GM20431 (cell line): ENCODE data around the gene AK6.
"Not testable (repeated sequence)": the region's sequence is repeated elsewhere in the genome, so short reads cannot be mapped to it uniquely, and the experiment has no call there.

Source experiments
- in situ Hi-C: fragments of 300-500 bp; cut with MseI, MboI; formaldehyde crosslinking; loops from one replicate; pipeline ENCODE4 v1.15.0; 2020; ENCODE audit warnings: low sequenced_read_pairs; ENCODE audit not compliant: unreplicated experiment

Gene AK6

DNA sequence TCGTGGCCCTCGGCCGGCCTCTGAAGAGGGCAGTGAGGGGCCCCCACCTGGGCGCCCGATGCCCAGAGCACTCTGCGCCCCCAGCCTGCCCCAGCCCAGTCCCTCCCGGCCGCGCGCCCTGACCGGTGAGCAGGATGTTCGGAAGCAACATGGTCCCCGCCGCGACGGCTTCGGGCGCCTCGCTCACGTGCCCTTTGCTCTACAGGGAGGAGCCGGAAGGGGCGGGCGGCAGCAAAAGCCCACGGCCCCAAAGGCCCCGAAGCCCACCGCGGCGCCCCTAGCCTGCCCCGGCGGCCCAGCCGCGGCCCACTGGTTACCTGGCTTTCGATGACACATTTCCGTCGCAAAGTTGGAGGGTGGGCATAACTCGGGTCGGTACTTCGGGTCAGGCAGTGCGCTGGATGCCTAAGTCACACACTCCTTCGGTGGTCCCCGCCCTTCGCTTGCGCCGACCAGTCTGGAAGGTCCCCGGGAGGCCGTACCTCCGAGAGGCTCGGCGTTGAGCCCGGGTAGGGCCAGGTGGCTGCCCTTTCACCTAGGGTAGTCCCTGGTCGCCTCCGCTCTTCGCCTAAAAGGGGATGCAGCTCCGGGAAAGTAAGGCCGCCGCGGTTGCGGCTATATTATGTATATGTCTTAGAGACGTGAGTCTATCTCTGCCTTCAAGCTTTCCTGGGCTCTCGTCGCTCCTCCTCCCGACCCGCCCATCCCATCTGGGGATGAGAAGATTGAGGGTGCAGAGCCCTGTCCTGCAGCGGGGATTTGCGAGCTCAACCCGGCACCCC, at the start of gene AK6, which contains the start of the genes RAD17 and TAF9:
Gene AK6, minus strand, starts transcription at position 181 of the 782 bp plus-strand sequence. Its CDS starts 30 bp downstream, at position 151.
Gene RAD17, plus strand, starts transcription at position 479 of the 782 bp plus-strand sequence. CDS start 2,391 bp downstream, outside the sequence.
Gene TAF9, minus strand, starts transcription at position 181 of the 782 bp plus-strand sequence. CDS start 3,783 bp downstream, outside the sequence.
- in situ Hi-C loops = no loop called here

DNA sequence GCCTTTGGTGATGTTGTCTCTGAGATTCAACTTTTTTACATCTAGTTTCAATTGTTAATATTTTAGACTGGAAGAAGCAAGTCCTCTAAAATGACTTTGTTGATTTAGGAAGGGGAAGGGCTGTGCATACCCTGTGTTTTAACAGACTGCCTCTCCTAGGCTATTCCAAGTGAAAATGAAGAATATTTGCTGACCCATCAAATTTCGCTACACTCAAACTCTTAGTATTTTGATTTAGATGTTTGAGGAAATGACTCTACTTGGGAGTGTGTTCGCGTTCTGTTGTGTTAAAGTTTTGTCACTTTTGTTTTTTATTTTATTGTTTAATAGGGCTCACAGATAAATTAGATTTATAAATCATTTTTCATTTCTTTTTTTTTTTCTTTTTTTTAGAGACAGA, 49.2 kb upstream of the AK6 start:
- in situ Hi-C loops = no loop called here

DNA sequence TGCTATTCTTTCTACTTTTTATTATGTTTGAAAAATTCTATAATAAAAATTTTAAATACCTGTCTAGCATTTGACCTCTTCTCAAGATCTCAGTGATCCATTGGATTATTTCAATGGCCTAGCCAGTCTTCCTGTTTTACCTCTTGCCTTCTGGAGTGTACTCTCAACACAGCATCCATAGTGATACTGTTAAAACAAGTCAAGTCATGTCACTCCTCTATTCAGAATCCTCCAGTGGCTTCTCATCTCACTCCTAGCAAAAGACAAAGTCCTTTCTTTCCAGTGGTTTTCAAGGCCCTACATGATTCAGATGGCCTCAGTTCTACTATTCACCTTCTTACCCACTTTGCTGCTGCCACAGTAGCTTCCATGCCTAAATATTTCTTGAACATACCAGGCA, 47.4 kb upstream of the AK6 start:
- in situ Hi-C loops = no loop called here

DNA sequence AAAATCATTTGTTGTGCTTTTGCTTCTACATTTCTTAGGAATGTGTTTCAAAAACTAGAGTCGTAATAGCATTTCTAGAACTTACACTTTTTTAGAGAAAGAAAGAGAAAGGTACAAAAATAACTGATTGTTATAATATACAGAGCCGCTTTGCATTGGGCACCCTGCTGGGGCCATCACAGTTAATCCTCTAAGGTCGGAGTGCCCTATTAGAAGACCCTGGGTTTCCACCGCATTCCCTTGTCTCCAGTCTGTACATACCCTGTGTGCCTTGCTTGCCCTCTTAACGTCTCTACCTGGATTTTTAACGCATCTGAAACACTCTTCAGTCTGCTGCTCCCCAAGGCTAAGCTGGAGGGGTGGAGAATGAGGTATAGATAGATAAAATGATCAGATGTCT, 46.9 kb upstream of the AK6 start:
- in situ Hi-C loops = no loop called here

DNA sequence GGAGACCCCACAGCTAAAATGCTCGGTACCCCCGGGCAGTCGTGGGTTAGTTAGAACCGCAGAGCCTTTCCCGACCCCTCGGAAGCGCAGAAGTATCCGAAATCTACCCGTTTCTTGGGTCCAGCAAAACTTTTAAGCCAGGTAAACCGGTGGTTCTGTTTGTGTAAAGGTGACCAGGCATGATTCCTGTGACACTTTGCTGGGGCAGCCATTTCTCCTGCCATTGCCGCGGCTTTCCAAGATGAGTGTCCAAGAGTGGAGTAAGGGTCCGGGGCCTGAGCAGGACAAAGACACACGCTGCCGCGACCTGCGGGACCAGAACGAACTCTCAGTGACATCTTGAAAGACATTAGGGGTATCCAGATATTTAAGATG, 46.3 kb upstream of the AK6 start:
- in situ Hi-C loops = no loop called here

DNA sequence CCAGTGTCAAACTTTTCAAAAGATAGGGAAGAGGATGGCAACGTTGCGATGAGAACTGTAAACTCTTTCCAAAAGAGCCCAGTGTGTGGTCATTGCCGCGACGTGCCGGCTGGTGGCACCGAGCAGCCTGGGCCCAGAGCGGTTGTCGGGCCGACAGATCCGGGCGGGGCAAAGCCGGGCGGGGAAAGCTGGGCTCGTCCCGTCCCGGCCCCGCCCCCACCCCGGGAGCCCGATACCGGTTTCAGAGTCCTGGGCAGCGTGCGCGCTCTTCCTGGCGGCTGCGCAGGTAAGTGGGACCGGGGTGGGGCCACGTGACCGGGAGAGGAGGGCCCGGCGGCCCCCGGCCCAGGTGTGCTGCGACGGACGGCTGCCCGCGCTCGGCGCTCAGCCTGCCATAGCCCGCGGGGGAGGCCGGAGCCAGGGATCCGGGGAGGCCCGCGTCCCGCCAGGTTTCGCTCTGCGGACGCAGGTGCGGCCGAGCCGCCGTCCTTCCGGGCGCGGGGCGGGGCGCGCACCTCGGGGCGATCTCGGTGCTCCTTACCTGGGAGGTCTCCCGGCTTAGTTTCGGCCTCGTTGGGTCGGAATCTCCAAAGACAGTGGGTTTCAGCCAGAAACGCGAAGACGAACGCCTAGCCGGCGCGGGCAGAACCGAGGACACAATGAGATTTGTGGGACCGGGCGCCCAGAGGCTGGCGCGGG, 45.7 kb upstream of the AK6 start, which contains the start of gene MARVELD2:
Gene MARVELD2, plus strand, starts transcription at position 232 of the 699 bp plus-strand sequence. CDS start 4,270 bp downstream, outside the sequence.
- in situ Hi-C loops = no loop called here

DNA sequence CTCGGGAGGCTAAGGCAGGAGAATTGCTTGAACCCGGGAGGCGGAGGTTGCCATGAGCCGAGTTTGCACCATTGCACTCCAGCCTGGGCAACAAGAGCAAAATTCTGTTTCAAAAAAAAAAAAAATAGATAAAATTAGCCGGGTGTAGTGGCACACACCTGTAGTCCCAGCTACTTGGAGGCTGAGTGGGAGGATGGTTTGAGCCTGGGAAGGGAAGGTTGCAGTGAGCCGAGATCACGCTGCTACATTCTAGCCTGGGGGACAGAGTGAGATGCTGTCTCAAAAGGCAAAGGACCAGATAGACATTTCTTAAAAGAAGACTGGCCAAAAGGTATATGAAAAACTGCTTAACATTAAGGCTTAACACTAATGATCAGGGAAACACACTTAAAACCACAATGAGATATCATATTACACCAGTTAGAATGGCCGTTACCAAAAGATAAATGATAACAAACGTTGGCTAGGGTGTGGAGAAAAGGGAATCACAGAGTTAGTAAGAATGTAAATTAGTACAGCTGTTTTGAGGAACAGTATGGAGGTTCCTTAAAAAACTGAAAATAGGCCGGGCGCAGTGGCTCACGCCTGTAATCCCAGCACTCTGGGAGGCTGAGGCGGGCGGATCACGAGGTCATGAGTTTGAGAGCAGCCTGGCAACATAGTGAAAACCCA, 35.5 kb upstream of the AK6 start:
- in situ Hi-C loops = no loop called here

DNA sequence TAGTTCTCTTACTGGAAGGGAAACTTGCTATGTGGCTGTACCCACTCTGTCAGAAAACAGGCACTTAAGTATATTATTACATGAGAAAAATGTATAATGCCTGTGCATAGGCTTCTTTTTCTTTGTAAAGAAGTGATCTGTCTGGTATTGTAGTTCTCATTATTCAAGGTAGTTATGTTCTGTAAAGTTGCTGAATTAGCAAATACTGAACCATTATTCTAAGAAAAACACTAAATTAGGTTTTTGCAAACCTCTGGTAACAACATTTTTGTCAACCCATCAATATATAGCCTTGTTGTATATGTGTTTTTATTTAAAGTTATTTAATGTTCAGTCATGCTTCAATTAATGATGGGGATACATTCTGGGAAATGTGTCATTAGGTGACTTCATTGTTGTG, 9.1 kb upstream of the AK6 start:
- in situ Hi-C loops = no loop called here

DNA sequence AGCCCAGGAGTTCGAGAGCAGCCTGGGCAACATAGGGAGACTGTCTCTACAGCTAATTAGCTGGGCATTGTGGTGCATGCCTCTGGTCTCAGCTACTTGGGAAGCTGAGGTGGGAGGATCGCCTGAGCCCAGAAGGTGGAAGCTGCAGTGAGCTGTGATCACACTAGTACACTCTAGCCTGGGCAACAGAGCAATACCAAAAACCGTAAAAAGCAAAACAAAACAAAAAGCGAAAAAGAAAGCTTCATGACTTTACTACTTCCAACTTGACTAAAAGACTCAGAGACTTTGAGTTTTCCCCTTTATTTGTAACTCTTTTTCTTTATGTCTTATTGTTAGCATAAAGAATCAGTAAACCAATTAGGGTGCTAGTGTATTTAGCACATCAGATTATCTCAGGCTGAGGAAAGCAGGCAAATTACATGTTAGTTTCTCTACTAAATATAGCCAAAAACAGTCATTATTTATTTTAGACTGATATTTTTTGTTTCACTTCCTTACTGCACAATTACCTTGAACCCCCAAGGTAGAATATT, 5.7 kb upstream of the AK6 start:
- in situ Hi-C loops = no loop called here

DNA sequence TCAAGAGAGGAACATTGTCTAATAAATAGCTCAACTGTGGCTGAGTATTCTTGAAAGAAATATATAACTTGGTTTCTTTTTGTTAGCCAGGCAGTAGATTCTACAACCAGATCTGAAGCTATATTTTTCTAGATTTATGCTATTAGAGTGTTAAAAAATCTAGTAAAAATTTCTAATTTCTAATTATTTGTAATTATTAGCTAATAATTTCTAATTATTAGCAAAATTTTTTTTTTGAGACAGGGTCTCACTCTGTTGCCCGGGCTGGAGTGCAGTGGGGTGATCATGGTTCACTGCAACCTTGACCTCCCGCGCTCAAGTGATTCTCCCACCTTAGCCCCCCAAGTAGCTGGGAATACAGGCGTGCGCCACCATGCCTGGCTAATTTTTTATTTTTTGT, 3.1 kb upstream of the AK6 start:
- in situ Hi-C loops = no loop called here

DNA sequence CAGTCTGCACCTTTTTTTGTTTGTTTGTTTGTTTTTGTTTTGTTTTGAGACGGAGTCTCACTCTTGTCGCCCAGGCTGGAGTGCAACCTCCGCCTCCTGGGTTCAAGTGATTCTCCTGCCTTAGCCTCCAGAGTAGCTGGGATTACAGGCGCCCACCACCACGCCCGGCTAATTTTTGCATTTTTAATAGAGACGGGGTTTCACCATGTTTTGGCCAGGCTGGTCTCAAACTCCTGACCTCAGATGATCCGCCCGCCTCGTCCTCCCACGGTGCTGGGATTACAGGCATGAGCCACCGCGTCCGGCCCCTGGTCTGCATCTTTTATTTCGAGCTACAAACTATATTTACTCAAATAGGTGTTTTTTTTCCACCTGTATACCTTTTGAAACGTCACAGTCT, 1.0 kb upstream of the AK6 start:
- in situ Hi-C loops = not testable (repeated sequence)

DNA sequence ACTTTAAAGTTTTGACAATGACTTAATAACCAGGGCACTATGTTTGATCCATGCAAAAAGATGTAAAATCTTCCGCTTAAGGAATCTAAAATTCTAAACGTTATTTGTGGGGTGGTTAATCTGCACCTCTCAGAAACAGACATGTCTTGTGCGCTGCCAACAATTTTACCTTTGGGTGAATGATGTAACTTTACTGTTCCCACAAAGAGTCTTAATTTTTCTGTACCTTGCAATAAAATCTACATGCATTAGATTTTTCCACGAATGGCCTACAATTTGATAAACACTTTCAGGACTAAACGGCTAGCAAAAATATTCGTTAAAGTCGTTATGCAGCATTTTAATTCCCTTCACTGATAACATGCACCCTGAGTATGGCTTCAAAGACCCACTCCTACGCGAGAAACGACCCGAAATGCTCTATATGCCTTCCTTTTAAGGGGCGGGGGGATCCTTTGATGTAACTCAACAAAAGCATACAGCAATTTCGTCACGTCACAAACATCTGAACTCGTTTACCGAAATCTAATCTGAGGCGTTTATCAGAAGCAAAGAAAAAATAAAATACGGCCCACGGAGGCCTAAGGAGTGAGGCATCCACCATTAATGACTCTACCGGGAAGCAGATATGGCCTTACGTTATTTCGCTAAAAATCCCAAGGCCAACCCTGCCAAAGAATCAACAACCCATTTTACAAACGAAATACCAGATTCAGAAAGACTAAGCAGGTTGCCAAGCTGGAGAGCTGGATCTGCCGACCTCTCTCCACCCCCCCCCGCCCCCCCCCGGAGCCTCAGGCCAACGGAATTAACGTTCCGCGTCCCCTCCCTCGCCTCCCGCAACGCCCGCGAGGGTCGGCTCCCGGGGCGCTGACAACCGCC, 621 bp downstream of the AK6 start:
- in situ Hi-C loops = no loop called here

DNA sequence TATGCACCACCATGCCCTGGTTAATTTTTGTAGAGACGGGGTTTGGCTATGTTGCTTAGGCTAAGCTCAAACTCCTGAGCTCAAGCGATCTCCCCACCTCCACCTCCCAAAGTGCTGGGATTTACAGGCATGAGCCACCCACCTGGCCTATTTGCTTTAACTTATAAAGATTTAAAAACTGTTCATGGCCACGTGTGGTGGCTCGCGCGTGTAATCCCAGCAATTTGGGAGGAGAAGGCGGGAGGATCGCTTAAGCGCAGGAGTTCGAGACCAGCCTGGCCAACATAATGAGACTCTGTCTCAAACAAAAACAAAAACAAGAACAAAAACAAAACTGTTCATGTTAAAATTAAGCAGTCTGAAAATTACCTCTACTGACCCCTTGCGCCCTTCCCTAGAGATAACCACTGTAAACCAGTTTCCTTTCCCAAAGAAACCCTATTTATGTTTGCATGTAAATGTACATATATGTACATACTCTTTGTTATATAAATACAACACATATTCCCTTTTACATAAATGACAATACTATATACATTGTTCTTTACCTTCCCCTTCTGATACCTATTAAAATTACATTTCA, 1.5 kb downstream of the AK6 start:
- in situ Hi-C loops = no loop called here

DNA sequence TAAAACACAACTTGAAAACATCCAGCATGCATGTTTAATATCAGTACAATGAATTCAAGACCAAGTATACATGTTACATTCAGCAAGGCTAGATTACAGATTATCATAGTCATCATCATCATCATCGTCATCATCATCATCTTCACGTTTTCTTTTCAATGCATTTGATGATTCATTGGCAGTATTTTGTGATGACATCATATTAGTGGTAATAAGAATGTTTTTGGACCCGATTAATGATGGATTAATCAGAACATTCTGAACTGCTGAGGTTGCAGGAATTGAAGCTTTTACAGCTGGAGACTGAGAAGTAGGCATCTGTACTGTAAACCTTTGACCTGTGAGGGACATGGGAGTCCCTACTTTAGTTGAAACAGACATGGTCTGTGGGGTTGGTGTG, 4.5 kb downstream of the AK6 start:
- in situ Hi-C loops = no loop called here

DNA sequence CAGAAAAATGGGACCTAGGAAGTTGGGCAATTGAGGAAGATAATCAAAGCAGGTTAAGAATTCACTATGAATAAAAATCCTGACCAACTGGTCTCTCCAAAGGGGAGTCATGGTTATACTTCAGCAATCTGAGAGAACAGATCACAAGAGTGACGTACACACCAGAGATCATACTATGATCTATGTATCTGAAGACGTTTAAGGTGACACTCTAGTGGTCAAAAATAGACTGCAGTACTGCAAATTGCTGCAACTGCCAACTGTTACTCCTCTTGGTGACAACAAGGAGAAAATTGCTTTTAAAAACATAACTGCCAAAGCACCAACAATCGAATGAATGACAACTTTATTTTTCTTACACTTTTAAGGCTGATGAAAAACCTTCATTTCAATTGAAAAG, 4.9 kb downstream of the AK6 start:
- in situ Hi-C loops = no loop called here

DNA sequence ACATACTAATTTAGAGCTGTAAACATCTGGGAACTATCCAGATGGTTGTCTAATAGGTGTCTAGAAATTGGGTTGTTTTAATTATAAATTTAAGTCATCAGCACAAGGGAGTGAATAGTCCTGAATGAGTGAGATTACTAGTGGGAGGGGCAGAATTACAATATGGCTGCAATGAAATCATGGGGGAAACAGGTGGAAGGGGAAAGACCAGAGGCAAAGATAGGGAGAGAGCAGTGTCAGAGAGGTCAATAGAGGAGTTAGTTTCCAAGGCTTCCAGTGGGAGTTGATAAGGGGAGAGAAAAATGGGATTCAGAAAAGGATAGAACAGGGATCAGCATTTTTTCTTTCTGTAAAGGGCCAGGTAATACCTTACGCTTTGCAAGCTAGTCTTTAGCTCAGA, 8.9 kb downstream of the AK6 start:
- in situ Hi-C loops = no loop called here

DNA sequence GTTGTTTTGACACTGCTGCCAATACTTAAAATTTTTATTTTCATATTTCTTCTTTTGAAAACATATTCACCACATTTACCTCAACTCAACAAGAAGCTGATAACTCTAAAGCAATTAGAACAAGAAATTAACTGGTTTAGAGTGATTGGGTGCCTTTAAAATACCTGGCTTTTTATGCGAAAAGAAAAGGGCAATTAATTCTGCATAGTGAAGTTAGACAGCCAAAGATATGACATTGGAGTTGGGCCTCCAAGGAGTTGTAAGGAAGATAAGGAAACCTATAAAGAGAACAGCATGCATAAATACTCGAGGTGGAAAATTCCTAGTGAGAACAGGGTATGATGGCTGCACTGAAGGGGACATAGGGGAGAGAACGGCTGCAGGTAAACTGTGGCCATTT, 9.6 kb downstream of the AK6 start:
- in situ Hi-C loops = no loop called here

DNA sequence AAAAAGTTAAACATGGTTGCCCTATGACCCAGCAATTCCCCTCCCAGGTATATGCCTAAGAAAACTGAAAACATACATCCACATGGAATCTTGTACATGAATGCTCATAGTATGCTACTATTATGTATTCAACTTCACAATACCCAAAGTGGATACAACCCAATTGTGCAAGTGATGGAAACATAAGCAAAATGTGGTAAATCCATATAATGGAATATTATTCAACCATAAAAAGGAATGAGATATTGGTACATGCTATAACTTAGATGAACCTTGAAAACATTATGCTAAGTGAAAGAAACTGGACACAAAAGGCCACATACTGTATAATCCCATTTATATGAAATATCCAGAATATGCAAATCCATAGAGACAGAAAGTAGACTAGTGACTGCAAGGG, 18.7 kb downstream of the AK6 start:
- in situ Hi-C loops = no loop called here

DNA sequence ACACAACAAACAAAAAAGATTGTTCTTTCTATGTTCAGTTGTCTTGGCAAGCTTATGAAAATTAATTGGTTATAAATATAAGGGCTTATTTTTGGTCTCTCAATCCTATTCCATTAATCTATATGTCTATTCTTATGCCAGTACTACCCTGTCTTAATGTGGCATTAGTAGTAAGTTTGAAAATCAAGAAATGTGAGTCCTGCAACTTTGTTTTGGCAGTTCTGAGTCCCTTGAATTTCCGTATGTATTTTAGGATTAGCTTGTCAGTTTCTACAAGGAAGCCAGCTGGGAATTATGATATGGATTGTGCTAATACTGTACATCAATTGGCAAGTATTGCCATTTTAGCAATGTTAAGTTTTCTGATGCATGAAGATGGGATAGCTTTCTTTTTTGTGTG, 26.2 kb downstream of the AK6 start:
- in situ Hi-C loops = no loop called here
